Breast epithelium (tissue), 4 donors: ENCODE results near the gene PRRT4. TPM values are rescaled to one million over a fixed set of nuclear protein-coding genes. Genes with fewer than 3 reads are reported as not detected.

Experiments
- DNase-seq, 2 donors: peaks; one replicate each; pipeline ENCODE4 v3.0.0-alpha.2; 2019; ENCODE audit warnings: low spot score in 2 of 2
- H3K27ac ChIP-seq, 2 donors: fragments of 200-600 bp; sonication (generic) in 1 of 2; one replicate each; pipeline ENCODE4 v1.5.1; 2016 to 2019; ENCODE audit warnings: mild to moderate bottlenecking in 1 of 2
- H3K27me3 ChIP-seq, 2 donors: fragments of 200-600 bp; sonication (generic) in 1 of 2; one replicate each; pipeline versions ENCODE4 v1.5.1 to v1.6.0; 2017 to 2019; ENCODE audit warnings: control low read depth in 1 of 2, mild to moderate bottlenecking in 1 of 2
- H3K36me3 ChIP-seq: fragments of 200-600 bp; one replicate; pipeline ENCODE4 v1.5.1; 2019
- H3K4me1 ChIP-seq, 2 donors: fragments of 200-600 bp; sonication (generic); one replicate each; pipeline ENCODE4 v1.5.1; 2016 to 2019; ENCODE audit warnings: control low read depth in 1 of 2
- H3K4me3 ChIP-seq, 3 donors: fragments of 200-600 bp; sonication (generic); 1 replicate in 2 of 3; 2 replicates in 1 of 3; pipeline ENCODE4 v1.5.1; 2016 to 2019; ENCODE audit warnings: mild to moderate bottlenecking in 3 of 3, moderate library complexity in 2 of 3
- H3K9me3 ChIP-seq, 2 donors: fragments of 200-600 bp; sonication (generic) in 1 of 2; one replicate each; pipeline ENCODE4 v1.5.1; 2016 to 2019; ENCODE audit warnings: control low read depth in 1 of 2
- POLR2A ChIP-seq: fragments of 450-650 bp; IDR thresholded peaks from one replicate; pipeline ENCODE4 v1.6.1; 2016; ENCODE audit warnings: antibody characterized with exemption, mild to moderate bottlenecking, moderate library complexity
- POLR2AphosphoS5 ChIP-seq, 3 donors: sonication (generic); formaldehyde crosslinking; IDR thresholded peaks; one replicate each; pipeline ENCODE4 v1.6.1; 2017; ENCODE audit warnings: antibody characterized with exemption in 3 of 3
- intact Hi-C: fragments of 100-400 bp; cut with DNase I; formaldehyde crosslinking; loops from one replicate; pipeline ENCODE4 v1.15.1; 2023; ENCODE audit warnings: low total_unique reads
- total RNA-seq, 3 donors: library from RNA; depleted of rRNA; stranded (reverse); fragments of >200 nt; gene quantifications; one replicate each; pipeline ENCODE4 v1.1.0, GENCODE V29; 2016
- TF ChIP-seq, protein P1 (sequence below), 3 donors: fragments of 450-650 bp; IDR thresholded peaks; one replicate each; pipeline ENCODE4 v1.5.1; 2016 to 2017; ENCODE audit warnings: antibody characterized with exemption in 3 of 3, mild to moderate bottlenecking in 3 of 3, moderate library complexity in 3 of 3

Gene PRRT4
- total RNA-seq, 3 donors from 2014 or later, result under 0.01 to 3.8 (median 0.44) TPM

DNA sequence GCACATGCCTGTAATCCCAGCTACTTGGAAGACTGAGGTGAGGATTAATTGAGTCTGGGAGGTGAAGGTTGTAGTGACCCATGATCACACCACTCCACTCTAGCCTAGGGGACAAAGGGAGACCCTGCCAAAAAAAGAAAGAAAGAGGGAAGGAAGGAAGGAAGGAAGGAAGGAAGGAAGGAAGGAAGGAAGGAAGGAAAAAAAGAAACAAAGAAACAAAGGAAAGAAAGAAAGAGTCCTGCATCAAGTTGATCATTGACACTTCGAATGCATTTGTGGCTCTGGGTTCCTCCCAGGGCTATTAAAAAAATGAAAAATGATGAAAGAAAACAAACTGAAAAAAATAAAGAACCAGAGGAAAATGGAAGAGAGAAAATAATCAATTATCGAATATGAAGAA is 3.9 kb upstream of the PRRT4 start:
- Histone ChIP-seq H3K4me1 (peaks cover 0 to 4% of the 10 kb centered on the region in 2 donors), H3K36me3 (no peaks in the 10 kb centered on the region), H3K27me3 (no peaks in the 10 kb centered on the region), H3K9me3 (no peaks in the 10 kb centered on the region), H3K4me3 (no peak overlapping the region), H3K27ac (no peak overlapping the region)
- DNase-seq, result no peak
- intact Hi-C loops, result no loop called here
- TF ChIP-seq POLR2A (no peak), POLR2AphosphoS5 (IDR thresholded peaks at IDR 0.05) (no peak)
- TF ChIP-seq, protein P1, sequence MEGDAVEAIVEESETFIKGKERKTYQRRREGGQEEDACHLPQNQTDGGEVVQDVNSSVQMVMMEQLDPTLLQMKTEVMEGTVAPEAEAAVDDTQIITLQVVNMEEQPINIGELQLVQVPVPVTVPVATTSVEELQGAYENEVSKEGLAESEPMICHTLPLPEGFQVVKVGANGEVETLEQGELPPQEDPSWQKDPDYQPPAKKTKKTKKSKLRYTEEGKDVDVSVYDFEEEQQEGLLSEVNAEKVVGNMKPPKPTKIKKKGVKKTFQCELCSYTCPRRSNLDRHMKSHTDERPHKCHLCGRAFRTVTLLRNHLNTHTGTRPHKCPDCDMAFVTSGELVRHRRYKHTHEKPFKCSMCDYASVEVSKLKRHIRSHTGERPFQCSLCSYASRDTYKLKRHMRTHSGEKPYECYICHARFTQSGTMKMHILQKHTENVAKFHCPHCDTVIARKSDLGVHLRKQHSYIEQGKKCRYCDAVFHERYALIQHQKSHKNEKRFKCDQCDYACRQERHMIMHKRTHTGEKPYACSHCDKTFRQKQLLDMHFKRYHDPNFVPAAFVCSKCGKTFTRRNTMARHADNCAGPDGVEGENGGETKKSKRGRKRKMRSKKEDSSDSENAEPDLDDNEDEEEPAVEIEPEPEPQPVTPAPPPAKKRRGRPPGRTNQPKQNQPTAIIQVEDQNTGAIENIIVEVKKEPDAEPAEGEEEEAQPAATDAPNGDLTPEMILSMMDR (IDR thresholded peaks at IDR 0.05), result no peak

DNA sequence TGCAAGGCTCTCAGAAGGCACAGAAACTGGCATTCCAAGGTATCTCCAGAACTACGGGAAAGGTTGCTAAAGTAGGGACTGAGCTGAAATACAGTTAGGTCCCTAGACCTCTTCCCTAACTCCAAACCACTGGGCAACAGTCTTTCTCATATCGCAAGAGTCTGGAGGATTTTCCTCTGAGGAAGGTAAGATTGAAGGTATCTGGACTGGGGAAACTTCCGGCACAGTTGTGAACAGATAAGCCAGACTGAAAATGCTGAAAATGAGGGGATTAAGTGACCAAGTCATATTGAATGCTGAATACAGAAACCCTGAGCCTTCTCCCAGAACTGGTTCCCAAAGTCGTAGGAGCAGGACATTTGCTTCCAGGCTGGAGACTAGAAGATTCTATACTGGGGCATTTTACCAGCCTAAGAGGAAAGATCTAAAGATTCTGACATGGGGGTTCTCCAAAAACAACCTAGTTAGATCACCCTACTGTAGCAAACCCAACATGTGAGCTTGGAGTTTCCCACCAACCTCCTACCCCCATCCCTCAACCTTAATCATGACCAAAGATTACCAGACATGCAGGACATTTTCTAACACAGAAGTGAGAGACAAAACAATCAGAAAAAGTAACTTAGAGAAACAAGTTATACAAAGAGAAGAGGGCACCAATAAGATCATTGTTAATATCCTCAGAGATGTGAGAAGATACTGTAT is 2.8 kb upstream of the PRRT4 start:
- intact Hi-C loops, result no loop called here
- no peak overlapping the region for H3K27ac ChIP-seq
- H3K4me3 ChIP-seq, result no peak overlapping the region
- no peaks in the 10 kb centered on the region for H3K27me3 ChIP-seq
- no peaks in the 10 kb centered on the region for H3K36me3 ChIP-seq
- H3K4me1 ChIP-seq, result peaks cover 0 to 4% of the 10 kb centered on the region in 2 donors
- TF ChIP-seq POLR2AphosphoS5 (IDR thresholded peaks at IDR 0.05) (no peak), POLR2A (no peak)
- TF ChIP-seq, protein P1 (IDR thresholded peaks at IDR 0.05), result no peak
- no peaks in the 10 kb centered on the region for H3K9me3 ChIP-seq
- DNase-seq, result no peak

DNA sequence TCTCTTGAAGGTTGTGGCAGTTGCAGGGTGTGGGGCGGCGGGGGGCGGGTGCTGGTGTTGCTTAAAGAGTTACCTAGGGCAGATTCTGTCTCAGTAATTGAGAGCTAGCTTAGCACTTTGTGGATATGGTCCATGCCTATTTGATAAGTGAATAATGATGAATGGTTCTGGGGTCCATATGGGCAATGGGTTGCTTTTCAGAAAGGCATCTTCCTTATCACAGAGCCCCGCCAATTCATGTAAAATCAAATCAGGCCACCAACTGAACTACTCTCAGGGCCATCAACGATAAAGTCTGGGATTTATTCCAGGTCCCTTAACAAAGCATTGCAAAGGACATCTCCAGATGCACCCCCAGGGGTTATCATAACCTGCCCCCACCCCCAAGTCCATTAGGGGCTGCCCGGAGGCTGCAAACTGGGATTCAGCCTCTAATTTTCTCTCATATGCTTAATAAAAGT is 1.8 kb upstream of the PRRT4 start:
- TF ChIP-seq POLR2A (no peak), POLR2AphosphoS5 (IDR thresholded peaks at IDR 0.05) (no peak)
- TF ChIP-seq, protein P1 (IDR thresholded peaks at IDR 0.05), result no peak
- intact Hi-C loops, result no loop called here
- no peaks in the 10 kb centered on the region for H3K36me3 ChIP-seq
- no peak overlapping the region for H3K4me3 ChIP-seq
- H3K9me3 ChIP-seq, result no peaks in the 10 kb centered on the region
- H3K27ac ChIP-seq, result no peak overlapping the region
- no peak for DNase-seq
- H3K4me1 ChIP-seq, result peaks cover 0 to 4% of the 10 kb centered on the region in 2 donors
- H3K27me3 ChIP-seq, result no peaks in the 10 kb centered on the region

DNA sequence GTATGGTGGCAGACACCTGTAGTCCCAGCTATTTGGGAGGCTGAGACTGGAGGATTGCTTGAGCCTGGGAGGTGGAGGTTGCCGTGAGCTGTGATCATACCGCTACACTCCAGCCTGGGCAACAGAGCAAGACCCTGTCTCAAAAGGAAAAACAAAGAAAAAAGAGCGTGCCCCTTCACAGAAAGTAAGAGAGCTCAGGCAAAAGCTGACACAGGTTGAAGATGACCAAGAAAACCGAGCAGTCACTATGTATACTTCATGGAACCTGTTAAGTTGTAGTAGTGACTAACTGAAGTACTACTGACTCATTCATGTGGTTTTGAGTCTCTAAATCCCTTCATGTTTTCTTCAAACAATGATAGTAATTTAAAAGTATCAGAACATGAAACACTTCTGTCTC is 1.2 kb upstream of the PRRT4 start:
- intact Hi-C loops, result no loop called here

DNA sequence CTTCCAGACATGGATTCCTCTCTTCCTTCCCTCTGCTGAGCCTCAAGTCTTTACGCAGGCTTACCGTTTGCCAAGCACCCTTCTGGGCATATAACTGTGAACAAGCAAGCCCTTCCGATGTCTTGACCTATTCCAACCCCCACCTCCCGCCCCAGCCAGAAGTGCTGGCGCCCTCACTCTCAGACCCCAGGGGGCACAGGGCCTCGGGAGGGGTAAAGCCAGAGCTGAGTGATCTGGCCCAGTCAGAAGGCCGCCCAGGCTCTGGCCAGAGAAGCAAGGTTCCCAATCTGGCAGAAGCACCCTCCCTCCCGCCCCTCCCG is 1.2 kb downstream of the PRRT4 start:
- no peak for DNase-seq
- intact Hi-C loops, result no loop called here
- Histone ChIP-seq H3K4me1 (peaks cover 0 to 4% of the 10 kb centered on the region in 2 donors), H3K27ac (no peak overlapping the region), H3K9me3 (no peaks in the 10 kb centered on the region), H3K27me3 (no peaks in the 10 kb centered on the region), H3K36me3 (no peaks in the 10 kb centered on the region), H3K4me3 (peak overlapping the region in 2 of 3 donors; percentile 56 to 85)
- TF ChIP-seq POLR2AphosphoS5 (IDR thresholded peaks at IDR 0.05) (no peak), POLR2A (no peak)
- TF ChIP-seq, protein P1 (IDR thresholded peaks at IDR 0.05), result no peak

More for the DNA sequence above, 1.2 kb upstream of the PRRT4 start:
- Histone ChIP-seq H3K9me3 (no peaks in the 10 kb centered on the region), H3K27ac (no peak overlapping the region), H3K36me3 (no peaks in the 10 kb centered on the region), H3K27me3 (no peaks in the 10 kb centered on the region), H3K4me1 (peaks cover 0 to 4% of the 10 kb centered on the region in 2 donors), H3K4me3 (no peak overlapping the region)
- no peak for DNase-seq
- TF ChIP-seq, protein P1 (IDR thresholded peaks at IDR 0.05), result no peak
- TF ChIP-seq POLR2A, result no peak
- no peak for TF ChIP-seq POLR2AphosphoS5 (IDR thresholded peaks at IDR 0.05)
